Measurements from ENCODE around the gene ABHD2.
A peak's percentile ranks its signal among the peaks of the same experiment; 100 is the strongest.

The ABHD2 gene

GRCh38 chr15:89090791-89091626, 2.8 kb downstream of the ABHD2 start:
- TF ChIP-seq CTCF (IDR thresholded peaks at IDR 0.05; ENCODE audit: extremely low read depth, insufficient read depth, missing control alignments): no peak
- in situ Hi-C loops (cut with MboI; ENCODE audit: low pct_unique_long_range_greater_than_20kb, low sequenced_read_pairs, unreplicated experiment): no loop called here
- peak; percentile 24 for DNase-seq (ENCODE audit: low spot score)

- TF ChIP-seq CTCF (IDR thresholded peaks at IDR 0.05; ENCODE audit: extremely low read depth, insufficient read depth, missing control alignments): no peak
- DNase-seq (ENCODE audit: low spot score): no peak
- in situ Hi-C loops (cut with MboI; ENCODE audit: low pct_unique_long_range_greater_than_20kb, low sequenced_read_pairs, unreplicated experiment): no loop called here
These were observed 3.5 kb downstream of the ABHD2 start for GRCh38 chr15:89091627-89092220.

- no peak for TF ChIP-seq CTCF (IDR thresholded peaks at IDR 0.05; ENCODE audit: extremely low read depth, insufficient read depth, missing control alignments)
- DNase-seq (ENCODE audit: low spot score): no peak
- in situ Hi-C loops (cut with MboI; ENCODE audit: low pct_unique_long_range_greater_than_20kb, low sequenced_read_pairs, unreplicated experiment): no loop called here
These were observed 5.3 kb downstream of the ABHD2 start for GRCh38 chr15:89093509-89093908.

GRCh38 chr15:89095073-89095472, 6.8 kb downstream of the ABHD2 start:
- no peak for DNase-seq (ENCODE audit: low spot score)
- TF ChIP-seq CTCF (IDR thresholded peaks at IDR 0.05; ENCODE audit: extremely low read depth, insufficient read depth, missing control alignments): no peak
- in situ Hi-C loops (cut with MboI; ENCODE audit: low pct_unique_long_range_greater_than_20kb, low sequenced_read_pairs, unreplicated experiment): no loop called here

GRCh38 chr15:89095556-89095955, 7.3 kb downstream of the ABHD2 start:
- TF ChIP-seq CTCF (IDR thresholded peaks at IDR 0.05; ENCODE audit: extremely low read depth, insufficient read depth, missing control alignments): no peak
- in situ Hi-C loops (cut with MboI; ENCODE audit: low pct_unique_long_range_greater_than_20kb, low sequenced_read_pairs, unreplicated experiment): no loop called here
- no peak for DNase-seq (ENCODE audit: low spot score)

- no peak for TF ChIP-seq CTCF (IDR thresholded peaks at IDR 0.05; ENCODE audit: extremely low read depth, insufficient read depth, missing control alignments)
- no peak for DNase-seq (ENCODE audit: low spot score)
- in situ Hi-C loops (cut with MboI; ENCODE audit: low pct_unique_long_range_greater_than_20kb, low sequenced_read_pairs, unreplicated experiment): no loop called here
These were observed 8.4 kb downstream of the ABHD2 start for GRCh38 chr15:89096664-89097063.

Data from GM13977 (cell line).